Measurements from ENCODE around the gene DIS3L2.
"Not testable (repeated sequence)": the region's sequence is repeated elsewhere in the genome, so short reads cannot be mapped to it uniquely, and the experiment has no call there.

Gene DIS3L2

DNA sequence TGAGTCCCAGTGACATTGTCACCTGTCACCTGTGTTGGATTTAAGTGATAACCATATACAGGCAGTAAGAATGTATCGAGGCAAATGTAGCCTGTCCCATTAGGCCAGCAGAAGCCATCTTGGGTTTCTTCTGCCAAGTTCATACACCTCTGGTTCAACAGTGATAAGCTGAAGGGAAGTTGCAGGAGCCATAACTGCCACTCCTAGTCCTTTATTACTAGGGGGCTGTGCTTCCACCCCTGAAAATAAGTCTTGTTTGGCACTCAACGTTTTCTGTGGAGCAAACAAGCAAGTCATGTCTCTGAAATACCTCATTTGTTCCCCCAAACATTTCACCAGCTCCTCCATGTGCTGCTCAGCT lies 358.9 kb downstream of the DIS3L2 start:
- no peak for DNase-seq (ENCODE audit: low read depth)

DNA sequence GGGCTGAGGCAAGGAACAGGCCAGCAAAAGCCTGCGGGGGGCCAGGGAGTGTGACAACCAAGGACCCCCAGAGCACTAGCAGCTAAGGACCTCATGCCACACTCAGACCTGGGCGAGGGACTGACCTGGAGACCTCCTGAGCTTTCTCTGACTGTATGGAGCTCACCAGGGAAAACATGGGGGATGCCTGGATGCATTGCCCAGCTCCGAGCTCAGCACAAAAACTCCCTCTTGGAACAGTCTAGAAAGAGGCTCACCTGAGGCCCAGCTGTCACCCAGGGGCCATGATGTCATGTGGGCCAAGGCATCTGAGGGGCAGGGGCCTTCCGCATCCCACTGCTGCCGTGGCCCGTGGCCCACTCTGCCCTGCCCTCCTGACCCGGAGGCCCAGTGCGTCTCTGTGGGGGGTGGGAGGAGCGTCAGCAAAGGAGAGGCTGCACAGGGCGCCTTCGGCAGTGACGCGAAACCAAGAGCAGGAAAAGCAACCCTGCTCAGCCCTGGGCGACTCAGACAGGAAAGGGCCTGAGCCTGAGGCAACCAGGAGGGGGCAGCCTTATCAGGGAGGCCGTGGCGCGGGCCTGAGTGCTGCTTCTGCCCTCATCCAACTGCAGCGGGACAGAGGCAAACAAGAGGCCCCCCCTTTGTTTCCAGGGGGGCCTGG lies 359.8 kb downstream of the DIS3L2 start:
- no peak for DNase-seq (ENCODE audit: low read depth)

DNA sequence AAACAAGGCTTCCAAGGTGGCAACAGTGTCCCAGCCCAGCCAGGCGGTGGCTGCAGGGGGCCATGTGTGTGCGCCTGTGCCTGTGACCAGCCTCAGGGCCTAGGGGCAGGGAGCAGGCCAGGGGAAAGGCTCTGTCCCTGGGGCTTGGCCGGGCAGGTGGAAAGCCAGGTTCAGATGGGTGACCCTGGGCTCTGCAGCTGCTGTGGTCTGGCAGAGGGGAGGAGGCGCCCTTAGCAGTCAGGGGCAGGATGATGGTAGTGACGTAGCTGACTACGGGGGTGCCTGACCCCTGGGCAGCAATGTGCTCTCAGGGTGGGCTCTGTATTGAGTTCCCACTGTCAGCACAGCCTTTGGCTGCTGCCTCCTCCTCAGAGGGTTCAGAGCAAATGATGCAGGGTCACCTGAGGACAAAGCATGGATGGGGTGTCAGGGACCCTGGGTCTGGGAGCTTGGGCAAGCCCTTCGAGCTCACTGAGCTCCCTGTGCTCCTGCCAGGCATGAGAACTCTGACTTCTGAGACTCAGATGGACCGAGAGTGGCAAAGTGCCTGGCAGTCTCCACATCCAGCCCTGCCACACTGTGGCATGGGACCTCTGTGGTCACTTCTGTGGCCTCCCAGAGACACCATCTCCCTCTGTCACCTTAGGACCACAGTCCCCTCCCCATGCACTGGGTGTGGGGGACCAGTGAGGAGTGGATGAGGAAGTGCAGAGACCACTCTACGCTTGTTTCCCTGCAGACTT lies 360.5 kb downstream of the DIS3L2 start:
- no peak for DNase-seq (ENCODE audit: low read depth)

DNA sequence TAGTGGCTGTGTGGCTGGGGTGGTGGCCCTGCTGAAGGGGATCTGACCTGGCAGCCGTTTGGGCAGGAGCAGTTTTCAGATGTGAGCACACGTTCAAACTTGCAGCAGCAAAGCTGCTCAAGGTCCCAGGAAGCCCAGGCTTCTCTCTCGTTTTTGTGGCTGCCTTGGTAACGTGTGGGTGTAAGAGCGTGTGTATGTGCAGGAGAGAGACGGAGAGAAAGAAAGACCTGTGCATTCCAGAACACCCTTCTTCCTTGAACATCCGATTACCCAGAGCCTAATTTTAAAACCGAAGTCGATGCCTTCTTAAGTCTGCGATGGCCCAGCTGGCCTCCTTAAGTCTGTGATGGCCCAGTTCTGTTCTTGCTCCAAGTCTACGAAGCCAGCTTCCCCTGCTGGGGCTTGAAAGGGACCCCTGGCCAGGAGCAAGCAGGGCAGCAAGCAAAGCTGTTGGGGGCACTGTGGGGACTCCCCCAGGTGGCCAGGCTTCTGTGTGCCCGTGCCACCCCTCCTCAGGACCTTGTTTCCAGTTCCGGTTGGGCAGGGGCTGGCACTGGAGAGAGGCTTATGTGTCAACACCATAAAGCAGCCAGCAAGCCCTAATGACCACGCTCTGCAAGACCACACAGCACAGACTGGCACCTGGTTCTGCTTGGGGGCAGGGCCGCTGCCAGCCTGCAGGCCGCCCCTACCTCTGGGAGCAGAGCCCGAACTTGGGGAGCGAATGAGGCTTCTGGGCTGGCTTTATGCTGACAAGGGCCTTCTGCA lies 361.2 kb downstream of the DIS3L2 start:
- DNase-seq (ENCODE audit: low read depth) = no peak

DNA sequence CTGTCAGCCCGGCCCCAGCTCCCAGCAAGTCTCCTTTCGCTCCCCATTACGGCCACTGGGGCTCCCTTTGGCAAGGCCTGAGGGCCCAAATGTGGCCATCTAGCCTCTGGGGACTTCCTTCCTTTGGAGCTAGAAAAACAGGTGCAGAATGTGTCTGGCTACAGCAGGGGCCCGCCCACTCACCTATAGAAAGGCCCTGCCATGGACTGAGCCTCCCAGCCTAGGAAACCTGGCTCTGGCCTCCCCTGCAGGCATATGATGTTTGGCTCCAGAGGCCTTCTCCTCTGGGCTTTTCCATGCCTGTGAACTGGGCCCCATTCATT lies 361.8 kb downstream of the DIS3L2 start:
- no peak for DNase-seq (ENCODE audit: low read depth)

DNA sequence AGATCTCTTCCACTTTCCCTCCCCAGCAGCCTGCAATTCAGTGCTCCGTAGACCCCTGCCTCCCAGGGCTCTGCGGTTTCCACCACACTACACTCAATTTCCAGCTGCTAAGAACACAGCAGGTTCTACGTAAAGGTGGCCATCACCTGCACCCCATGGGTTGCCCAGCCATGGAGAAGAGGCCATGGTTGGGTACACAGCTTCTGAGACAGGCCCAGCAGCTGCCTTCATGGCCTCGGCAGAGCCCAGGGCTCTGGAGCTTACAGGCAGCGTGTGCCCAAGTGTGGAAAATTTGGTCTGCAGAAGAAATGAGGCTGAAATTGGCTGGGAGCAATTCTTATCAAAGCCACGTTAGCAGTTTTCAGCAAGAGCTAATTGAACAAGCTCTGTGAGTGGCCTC lies 362.5 kb downstream of the DIS3L2 start:
- not testable (repeated sequence) for DNase-seq (ENCODE audit: low read depth)

DNA sequence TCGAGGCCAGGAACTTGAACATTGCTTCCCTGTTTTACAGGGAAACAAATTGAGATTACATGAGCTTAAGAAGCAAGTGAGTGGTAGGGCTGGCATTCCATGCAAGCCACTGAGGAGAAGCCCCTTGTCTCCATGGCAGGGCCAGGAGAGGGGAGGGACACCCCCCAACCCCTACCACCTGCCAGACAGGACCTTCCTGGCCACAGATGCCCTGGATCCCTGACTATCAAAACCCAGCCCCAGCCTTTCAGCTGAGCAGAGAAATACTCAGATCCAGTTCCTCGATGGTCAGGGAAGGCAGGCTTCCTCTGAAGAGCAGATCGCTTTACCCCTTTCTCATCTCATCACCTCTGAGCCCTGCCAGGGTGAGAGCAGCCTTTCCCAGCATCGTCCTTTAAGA lies 363.3 kb downstream of the DIS3L2 start:
- no peak for DNase-seq (ENCODE audit: low read depth)

DNA sequence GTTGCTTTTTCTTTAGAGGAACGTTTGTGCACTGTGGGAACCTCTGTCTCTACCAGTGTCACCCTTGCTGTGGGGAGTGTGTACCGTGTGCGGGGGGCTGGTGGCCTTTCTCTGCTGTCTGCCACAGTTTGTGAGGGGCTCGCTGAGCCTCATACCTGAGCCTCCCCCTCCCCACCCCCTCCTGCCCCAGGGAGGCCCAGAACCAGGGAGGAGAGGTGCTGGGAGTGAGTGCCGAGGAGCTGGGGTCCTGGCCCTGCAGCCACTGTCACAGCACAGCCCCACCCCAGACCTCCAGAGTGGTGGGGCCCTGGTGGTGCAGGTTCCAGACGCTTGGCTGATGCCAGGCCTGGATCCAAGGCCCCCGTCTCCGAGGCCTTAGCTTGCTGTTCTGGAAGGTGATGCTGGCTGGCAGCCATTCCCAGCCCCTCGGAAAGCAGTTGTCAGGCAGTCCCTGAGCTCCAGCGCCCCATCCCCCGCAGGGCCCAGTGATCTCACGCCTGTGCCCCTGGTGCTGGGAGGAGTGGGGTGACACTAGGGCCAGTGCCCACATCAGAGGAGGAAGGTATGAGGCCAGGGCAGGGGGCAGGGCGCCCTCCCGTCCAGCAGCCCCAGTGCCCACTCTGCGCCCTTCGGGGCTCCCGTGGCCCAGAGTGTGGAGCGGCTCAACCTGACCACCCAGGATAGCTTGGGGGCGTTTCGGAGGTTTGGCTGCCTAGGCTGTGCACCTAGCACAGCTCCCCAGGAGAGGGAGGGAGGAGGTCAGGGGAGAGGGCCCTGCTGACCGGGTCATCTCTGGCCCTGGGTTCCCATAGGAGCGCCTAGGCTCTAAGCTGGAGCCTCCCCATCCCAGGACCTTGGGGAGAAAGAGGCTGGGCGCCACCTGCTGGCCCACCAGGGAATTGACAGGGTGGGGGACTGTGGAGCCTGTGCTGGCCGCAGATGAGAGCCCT lies 364.1 kb downstream of the DIS3L2 start:
- DNase-seq (ENCODE audit: low read depth) = peak; percentile 53

DNA sequence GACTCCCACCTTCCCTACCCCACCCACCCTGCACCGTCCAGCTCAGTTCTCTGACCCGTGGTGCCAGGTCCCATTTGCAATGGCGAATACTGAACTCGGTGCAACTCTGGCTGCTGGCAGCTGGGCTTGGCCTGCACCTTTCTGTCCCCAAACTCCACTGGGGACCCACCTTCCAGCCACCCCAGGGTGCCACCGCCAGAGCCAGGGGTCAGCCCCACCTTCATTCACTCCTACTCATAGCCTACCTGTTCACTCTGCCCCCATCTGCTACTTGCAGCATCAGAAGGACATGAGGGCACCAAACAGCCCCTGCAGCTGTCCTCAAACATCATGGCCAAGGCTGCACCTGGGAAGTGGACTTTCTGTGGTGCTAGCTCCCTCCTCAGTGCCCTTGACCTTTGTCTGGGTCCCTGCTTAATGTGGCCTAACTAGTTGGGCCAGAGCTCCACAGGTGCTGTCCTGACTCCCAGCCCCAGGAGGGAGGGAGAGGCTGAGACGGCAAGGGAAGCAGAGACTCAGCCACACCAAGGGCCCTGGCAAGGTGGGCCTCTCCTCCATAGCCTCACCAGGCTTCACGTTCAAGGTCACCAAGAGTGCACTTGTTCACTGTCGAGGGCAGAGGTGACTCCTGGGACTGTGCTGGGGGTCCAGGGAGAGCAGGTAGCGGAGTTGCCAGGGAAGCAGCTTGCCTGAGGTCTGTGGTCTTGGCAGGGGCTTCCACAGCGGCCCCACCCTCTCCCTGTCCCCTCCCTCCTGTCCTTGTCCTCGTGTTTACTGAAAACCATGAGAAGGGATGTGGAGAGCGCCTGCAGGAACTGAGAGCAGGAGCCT lies 365.0 kb downstream of the DIS3L2 start:
- DNase-seq (ENCODE audit: low read depth) = not testable (repeated sequence)

DNA sequence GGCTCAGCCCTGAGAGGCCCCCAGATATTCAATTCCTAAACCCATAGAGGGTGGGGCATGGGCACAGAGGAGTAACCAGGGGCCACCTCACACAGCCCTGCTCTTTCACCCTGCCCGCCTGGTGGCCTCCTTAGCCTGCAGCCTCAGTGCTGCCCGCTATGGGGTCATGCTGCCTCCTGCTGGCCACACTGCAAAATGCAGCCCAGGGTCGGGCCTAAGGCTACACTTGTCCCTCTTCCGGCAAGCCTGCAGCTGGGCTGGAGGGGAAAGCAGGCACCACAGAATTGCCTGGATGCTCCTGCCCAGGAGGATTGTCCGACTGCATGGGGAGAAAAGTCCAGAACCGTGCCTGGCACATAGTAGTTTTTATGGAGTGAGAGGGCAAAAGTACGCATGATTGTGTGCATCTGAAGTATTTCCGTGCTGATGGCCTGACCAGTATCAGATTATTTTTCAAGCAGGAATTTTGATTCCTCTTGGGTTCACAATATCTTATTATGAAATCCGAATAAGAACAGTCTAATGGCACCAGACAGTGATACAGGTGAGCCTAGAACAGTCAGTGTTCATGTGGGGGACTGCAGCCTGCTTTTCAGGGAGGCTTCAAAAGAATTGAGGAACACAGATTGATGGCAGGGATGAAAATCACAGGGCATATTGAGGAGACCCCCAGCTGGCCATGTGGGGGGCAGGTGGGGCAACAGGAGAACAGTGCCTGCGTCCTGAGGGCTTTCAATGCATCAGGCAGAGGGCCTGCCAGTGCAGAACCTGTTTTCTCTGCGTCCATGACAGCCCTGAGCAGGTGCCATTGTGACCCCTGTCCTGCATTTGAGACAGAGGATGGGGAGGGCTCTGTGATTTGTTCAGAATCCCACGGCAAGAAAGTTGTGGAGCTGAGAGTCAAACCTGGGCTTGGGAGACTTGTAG lies 365.9 kb downstream of the DIS3L2 start:
- peak; percentile 64 for DNase-seq (ENCODE audit: low read depth)

DNA sequence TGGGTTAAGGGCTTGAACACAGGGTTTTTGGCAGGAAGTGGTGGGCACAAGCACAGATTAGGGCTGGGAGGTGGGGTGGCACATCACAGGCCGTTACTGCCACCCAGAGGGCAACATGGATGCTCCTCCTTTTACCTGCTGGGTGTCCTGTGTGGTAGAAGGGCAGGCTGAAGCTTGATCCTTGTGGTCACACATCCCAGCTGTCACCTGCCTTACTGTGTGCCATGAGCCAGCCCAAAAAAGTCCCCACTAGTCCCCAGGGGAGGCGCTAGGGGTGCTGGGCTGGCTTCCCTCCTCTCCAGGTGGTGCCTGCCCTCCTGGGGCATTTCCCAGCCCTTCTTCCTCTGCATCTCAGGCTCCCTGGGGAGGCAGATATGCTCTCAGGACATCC lies 366.5 kb downstream of the DIS3L2 start:
- no peak for DNase-seq (ENCODE audit: low read depth)

DNA sequence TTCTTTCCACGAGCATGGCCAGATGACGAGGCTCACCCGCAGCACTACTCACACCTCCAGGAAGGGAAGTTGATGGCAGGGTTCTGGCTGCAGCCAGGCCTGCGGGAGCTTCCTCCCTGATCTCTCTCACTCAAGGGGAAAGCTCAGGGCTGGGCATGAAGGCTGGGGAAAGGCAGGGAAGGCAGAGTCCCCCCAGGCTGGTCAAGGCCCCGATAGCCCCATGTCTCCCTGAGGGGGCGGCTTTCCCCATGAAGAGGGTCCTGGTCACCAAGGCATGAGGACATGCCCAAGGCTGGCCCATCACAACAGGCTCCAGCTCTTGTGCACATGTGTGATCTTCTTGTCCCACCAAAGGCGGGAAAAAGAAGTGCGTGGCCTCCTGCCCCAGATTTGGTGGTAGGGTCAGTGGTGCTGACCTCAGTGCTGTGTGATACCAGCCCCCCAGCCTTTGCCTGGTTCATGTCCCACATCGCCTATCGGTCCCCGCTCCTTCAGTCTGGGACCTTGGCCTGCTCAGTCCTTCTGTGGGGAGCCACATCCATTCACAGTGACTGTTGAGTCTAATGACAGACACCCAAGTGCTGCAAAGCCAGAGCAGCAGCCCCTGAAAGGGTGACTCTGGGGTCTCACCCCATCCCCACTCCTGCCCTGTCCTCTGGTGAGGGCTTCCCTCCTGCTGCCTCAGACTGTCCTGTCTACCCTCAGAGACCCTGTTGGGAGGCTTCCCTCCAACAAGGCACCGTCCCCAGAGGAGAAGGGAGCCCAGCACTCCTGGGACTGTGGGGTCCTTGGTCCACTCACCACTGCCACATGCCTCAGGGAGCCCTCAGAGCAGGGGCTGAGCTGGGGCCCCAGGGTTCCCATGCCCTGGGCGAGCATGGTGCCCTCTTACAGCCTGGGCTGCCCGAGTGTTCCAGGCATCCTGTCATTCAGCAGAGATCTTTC lies 367.3 kb downstream of the DIS3L2 start:
- no peak for DNase-seq (ENCODE audit: low read depth)

DNA sequence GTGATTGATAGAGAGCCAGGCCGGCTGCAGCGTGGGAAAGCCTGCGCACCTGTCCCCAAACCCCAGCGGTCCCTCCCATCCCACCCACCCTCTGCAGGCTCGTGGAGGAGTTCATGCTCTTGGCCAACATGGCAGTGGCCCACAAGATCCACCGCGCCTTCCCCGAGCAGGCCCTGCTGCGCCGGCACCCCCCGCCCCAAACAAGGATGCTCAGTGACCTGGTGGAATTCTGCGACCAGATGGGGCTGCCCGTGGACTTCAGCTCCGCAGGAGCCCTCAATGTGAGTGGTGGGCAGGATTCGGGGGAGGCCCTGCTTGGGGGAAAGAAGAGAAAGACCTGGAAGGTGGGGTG lies 368.2 kb downstream of the DIS3L2 start:
- no peak for DNase-seq (ENCODE audit: low read depth)

DNA sequence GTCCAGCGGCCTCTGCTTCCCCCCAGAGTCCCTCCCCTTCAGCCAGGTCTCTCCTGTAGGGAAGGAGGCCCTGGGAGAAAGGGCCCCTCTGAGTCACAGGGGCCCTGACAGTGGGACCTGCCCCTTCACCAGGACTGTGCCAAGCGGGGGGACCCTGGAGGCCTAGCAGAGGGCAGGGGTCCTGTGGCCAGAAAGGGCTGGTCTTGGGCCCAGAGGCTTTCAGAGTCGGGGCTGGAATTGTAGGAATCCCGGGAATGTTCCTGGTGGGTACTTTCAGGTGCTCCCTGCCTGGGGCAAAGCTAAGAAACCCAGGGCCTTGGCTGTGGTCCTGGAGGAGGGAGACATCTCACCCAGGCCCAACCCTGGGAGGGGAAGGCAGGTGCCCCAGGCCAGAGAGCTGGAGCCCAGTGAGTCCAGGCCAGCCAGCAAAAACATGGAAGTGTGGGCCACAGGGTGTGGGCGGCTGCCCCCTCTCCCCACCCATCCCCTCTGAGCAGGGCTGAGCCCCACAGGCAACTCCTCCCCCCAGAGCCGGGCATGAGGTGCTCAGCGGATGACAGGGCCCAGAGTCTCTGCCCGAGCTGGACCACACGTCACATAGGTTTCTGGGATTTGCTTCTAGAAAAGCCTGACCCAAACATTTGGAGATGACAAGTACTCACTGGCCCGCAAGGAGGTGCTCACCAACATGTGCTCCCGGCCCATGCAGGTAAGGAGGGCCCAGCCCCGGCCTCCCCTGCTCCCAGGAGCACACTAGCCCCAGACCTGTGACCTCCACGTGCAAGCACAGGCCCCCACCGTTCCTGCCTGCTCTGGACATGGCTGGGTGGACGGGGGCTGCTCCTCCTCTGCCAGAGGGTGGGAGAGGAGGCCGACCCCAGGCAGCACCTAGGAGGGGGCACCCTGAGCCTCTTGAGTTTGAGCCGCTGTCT lies 368.8 kb downstream of the DIS3L2 start:
- no peak for DNase-seq (ENCODE audit: low read depth)

DNA sequence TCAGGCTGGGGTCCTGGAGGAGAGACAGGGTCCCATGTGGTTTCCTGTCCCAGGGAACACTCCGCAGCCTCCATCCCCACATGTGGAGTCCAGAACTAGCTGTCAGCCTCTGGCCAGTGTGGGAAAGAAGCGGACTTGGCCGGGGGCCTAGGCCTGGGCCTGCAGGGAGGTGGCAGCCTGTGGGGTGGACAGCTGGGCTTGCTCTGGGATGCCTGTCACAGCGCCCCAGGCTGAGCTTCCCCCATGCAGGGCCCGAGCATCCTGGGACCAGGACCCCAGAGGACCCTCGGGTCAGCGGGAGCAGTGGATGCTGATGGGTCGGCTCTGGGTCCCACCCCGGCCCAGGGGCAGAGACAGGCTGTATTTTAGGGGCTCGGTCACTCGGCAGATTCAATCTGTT lies 369.5 kb downstream of the DIS3L2 start:
- not testable (repeated sequence) for DNase-seq (ENCODE audit: low read depth)

DNA sequence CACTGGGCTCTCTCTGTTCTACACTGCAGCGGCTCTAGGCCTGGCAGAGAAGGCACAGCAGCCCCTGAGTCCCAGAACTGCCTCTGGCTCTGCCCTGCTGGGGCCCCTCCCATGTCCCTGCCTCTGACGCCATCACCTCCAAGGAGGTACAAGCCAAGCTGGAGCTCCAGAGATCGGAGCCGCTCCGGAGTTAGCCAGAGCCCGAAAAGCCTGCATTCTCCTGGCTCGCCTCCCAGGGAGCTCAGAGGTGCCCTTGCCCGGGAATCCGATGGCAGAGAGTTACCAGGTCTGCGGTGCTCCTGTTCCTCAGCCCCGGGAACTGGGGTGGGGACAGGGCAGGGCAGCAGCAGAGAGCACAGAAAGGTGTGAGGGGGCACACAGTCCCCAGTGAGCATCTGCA lies 370.1 kb downstream of the DIS3L2 start:
- DNase-seq (ENCODE audit: low read depth) = not testable (repeated sequence)

DNA sequence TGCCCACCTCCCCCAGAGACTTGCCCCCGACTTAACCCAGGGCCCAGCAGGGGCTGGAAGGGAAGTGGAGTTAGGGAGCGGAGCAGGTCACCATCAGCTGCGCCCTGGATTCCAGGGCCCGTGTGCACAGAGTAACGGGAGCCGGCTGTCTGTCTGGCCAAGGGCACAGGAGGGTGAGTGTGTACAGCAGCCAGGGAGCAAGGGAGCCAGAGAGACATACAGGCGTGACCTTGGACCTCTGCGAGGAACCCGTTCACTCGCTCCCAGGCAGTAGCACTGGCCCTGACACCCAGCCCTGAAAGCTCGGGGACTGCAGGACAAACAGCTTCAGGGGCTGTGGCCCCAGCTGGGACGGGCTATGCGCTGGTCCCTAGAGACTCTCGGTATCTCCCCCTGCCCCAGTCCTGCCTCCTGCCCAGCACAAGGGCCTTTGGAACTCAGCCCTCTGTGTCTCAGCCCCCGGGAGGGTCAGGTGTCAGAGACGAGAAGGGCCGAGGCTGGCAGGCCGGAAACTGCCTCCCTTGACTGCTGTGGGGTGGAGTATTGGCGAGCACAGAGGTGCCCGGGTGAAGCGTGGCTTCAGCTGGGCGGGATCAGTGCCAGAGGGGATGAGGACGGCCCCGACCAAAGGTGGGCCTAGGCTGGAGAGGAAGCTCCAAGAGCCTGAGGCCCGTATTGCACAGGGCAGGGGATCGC lies 370.9 kb downstream of the DIS3L2 start:
- not testable (repeated sequence) for DNase-seq (ENCODE audit: low read depth)

DNA sequence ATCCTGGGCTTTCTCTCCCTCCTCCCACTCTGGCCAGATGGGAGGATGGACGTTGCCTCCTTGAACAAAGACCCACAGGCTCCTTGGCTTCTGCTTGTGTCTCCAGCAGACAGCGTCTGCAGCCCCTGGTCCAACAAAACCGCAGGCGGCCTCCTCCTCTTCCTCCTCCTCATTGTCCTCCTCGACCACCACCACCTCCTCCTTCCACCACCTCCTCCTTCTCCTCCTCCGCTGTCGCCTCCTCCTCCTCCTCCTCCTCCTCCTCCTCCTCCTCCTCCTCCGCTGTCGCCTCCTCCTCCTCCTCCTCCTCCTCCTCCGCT lies 371.4 kb downstream of the DIS3L2 start:
- no peak for DNase-seq (ENCODE audit: low read depth)
